Liver (tissue), 9 donors: ENCODE results near the gene MYO1C. TPM values are rescaled to one million over a fixed set of nuclear protein-coding genes. Genes with fewer than 3 reads are reported as not detected.

Experiments
- DNase-seq: peaks from one replicate; pipeline ENCODE4 v3.0.0-alpha.2; 2017; ENCODE audit warnings: low spot score
- H3K27ac ChIP-seq, 2 donors: one replicate each; pipeline ENCODE4 v1.7.0; 2013; ENCODE audit warnings: inconsistent platforms in 2 of 2, low read length in 2 of 2, control low read depth in 1 of 2, low read depth in 1 of 2, mild to moderate bottlenecking in 1 of 2
- H3K27me3 ChIP-seq, 4 donors: one replicate each; pipeline versions ENCODE4 v1.6.1 to v1.7.0; 2013; ENCODE audit warnings: low read length in 3 of 4, inconsistent platforms in 1 of 4, mild to moderate bottlenecking in 1 of 4, moderate library complexity in 1 of 4; ENCODE audit not compliant: control insufficient read depth in 4 of 4, insufficient read depth in 4 of 4
- H3K36me3 ChIP-seq, 4 donors: one replicate each; pipeline versions ENCODE4 v1.6.1 to v1.7.0; 2013; ENCODE audit warnings: low read length in 3 of 4, mild to moderate bottlenecking in 3 of 4, low read depth in 1 of 4, moderate library complexity in 1 of 4; ENCODE audit not compliant: control insufficient read depth in 4 of 4, insufficient read depth in 3 of 4
- H3K4me1 ChIP-seq, 4 donors: one replicate each; pipeline versions ENCODE4 v1.6.1 to v1.7.0; 2013; ENCODE audit warnings: low read length in 3 of 4, mild to moderate bottlenecking in 3 of 4, moderate library complexity in 1 of 4; ENCODE audit not compliant: control insufficient read depth in 4 of 4, insufficient read depth in 4 of 4
- H3K4me3 ChIP-seq, 3 donors: one replicate each; pipeline versions ENCODE4 v1.6.1 to v1.7.0; 2013; ENCODE audit warnings: low read length in 3 of 3, control low read depth in 1 of 3, low read depth in 1 of 3, mild to moderate bottlenecking in 1 of 3
- H3K9ac ChIP-seq, 2 donors: one replicate each; pipeline ENCODE4 v1.7.0; 2013; ENCODE audit warnings: low read length in 2 of 2, mild to moderate bottlenecking in 2 of 2, moderate library complexity in 2 of 2, control low read depth in 1 of 2, low read depth in 1 of 2
- H3K9me3 ChIP-seq, 4 donors: one replicate each; pipeline versions ENCODE4 v1.6.1 to v1.7.0; 2013; ENCODE audit warnings: low read length in 3 of 4; ENCODE audit not compliant: control insufficient read depth in 4 of 4
- EGR1 ChIP-seq, 2 donors: IDR thresholded peaks; 2 replicates each; pipeline ENCODE4 v1.6.1; 2016 to 2018; ENCODE audit warnings: antibody characterized with exemption in 2 of 2, low read depth in 2 of 2
- FOXA1 ChIP-seq: IDR thresholded peaks from 2 replicates; pipeline ENCODE4 v1.6.1; 2016; ENCODE audit warnings: antibody characterized with exemption
- FOXA2 ChIP-seq: IDR thresholded peaks from 2 replicates; pipeline ENCODE4 v1.6.1; 2016; ENCODE audit warnings: antibody characterized with exemption
- GABPA ChIP-seq, 2 donors: IDR thresholded peaks in 1 of 2; conservative IDR thresholded peaks in 1 of 2; 2 replicates each; pipeline ENCODE4 v1.6.1; 2016; ENCODE audit warnings: antibody characterized with exemption in 2 of 2, mild to moderate bottlenecking in 1 of 2, moderate library complexity in 1 of 2
- HNF4A ChIP-seq, 2 donors: conservative IDR thresholded peaks; 2 replicates each; pipeline ENCODE4 v1.6.1; 2016; ENCODE audit warnings: antibody characterized with exemption in 2 of 2, mild to moderate bottlenecking in 2 of 2
- HNF4G ChIP-seq: IDR thresholded peaks from 2 replicates; pipeline ENCODE4 v1.6.1; 2016; ENCODE audit warnings: antibody characterized with exemption
- JUND ChIP-seq, 2 donors: IDR thresholded peaks; 2 replicates each; pipeline ENCODE4 v1.6.1; 2016; ENCODE audit warnings: antibody characterized with exemption in 2 of 2
- NR2F2 ChIP-seq: IDR thresholded peaks from 2 replicates; pipeline ENCODE4 v1.6.1; 2016; ENCODE audit warnings: antibody characterized with exemption
- RAD21 ChIP-seq, 2 donors: IDR thresholded peaks; 2 replicates each; pipeline ENCODE4 v1.6.1; 2016; ENCODE audit warnings: antibody characterized with exemption in 2 of 2, mild to moderate bottlenecking in 2 of 2
- RXRA ChIP-seq, 2 donors: IDR thresholded peaks; 2 replicates each; pipeline ENCODE4 v1.6.1; 2017 to 2018; ENCODE audit warnings: antibody characterized with exemption in 2 of 2, mild to moderate bottlenecking in 1 of 2
- SP1 ChIP-seq: IDR thresholded peaks from 2 replicates; pipeline ENCODE4 v1.6.1; 2018; ENCODE audit warnings: antibody characterized with exemption, mild to moderate bottlenecking
- TAF1 ChIP-seq: conservative IDR thresholded peaks from 2 replicates; pipeline ENCODE4 v1.6.1; 2016; ENCODE audit warnings: antibody characterized with exemption, mild to moderate bottlenecking
- YY1 ChIP-seq: IDR thresholded peaks from 2 replicates; pipeline ENCODE4 v1.6.1; 2016; ENCODE audit warnings: antibody characterized with exemption, mild to moderate bottlenecking
- WGBS: extraction: QIAGEN DNeasy Blood & Tissue Kit; methylation state at CpG from one replicate; pipeline ENCODE4 v1.1.7; 2013; 5-methylcytosine and 5-hydroxymethylcytosine counted together
- polyA plus RNA-seq, 2 donors: library from polyadenylated mRNA; stranded (reverse) in 1 of 2; unstranded in 1 of 2; fragments of 200-250 nt in 1 of 2; fragments of >200 nt in 1 of 2; fragmentation: Nextera tagmentation in 1 of 2; extraction: Ambion mirVana in 1 of 2; gene quantifications; one replicate each; pipeline versions ENCODE4 v1.2.1 to v1.2.3, GENCODE V29; 2013 to 2015
- total RNA-seq, 2 donors: library from RNA; depleted of rRNA; stranded (reverse); fragments of >200 nt; gene quantifications; one replicate each; pipeline ENCODE4 v1.2.3, GENCODE V29; 2014
- TF ChIP-seq, protein P1 (sequence below): IDR thresholded peaks from 2 replicates; pipeline ENCODE4 v1.6.1; 2016; ENCODE audit warnings: antibody characterized with exemption
- TF ChIP-seq, protein P2 (sequence below): IDR thresholded peaks from 2 replicates; pipeline ENCODE4 v1.6.1; 2016; ENCODE audit warnings: antibody characterized with exemption, mild to moderate bottlenecking
- TF ChIP-seq, protein P3 (sequence below): IDR thresholded peaks from 2 replicates; pipeline ENCODE4 v1.6.1; 2016; ENCODE audit warnings: antibody characterized with exemption
- TF ChIP-seq, protein P4 (sequence below): fragments of 150-350 bp; IDR thresholded peaks from 2 replicates; pipeline ENCODE4 v1.5.1; 2017; ENCODE audit warnings: improper control_type of control experiment, low read depth, low read length; ENCODE audit not compliant: missing input control
- TF ChIP-seq, protein P5 (sequence below): IDR thresholded peaks from 2 replicates; pipeline ENCODE4 v1.6.1; 2016; ENCODE audit warnings: antibody characterized with exemption
- donor health status: healthy.
- donor health status: healthy.
- donor health status: healthy.
- donor health status: healthy.
- donor health status: healthy.

The MYO1C gene
- total and polyA plus RNA-seq, 4 donors: 20.3 to 61.7 (median 28.2) TPM

DNA sequence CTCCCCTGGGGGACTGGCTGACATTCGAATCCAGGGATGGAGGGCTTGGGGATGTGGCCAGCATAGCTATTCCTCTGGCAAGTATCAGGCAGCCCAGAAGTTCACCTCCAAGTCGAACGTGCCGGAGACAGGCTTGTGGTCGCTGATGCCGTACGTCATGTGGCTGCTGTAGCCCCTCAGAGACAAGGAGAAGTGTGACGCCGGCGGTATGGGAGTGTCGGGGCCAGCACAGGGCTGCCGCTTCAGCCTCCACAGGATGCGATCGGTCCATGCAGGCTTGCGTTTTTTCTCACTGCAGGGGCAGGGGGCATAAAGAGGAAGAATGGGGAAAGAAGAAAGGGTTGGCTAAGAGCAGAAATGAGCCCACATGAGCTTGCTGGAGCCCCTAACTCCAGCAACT, 5.3 kb upstream of the MYO1C start:
- DNase-seq: no peak
- TF ChIP-seq JUND (IDR thresholded peaks at IDR 0.05): no peak
- TF ChIP-seq, protein P1, sequence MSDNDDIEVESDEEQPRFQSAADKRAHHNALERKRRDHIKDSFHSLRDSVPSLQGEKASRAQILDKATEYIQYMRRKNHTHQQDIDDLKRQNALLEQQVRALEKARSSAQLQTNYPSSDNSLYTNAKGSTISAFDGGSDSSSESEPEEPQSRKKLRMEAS: no peak
- TF ChIP-seq RAD21 (IDR thresholded peaks at IDR 0.05): no peak
- TF ChIP-seq GABPA (IDR thresholded peaks at IDR 0.05 in 1 of 2, conservative IDR thresholded peaks at IDR 0.05 in 1 of 2): no peak
- no peak for TF ChIP-seq NR2F2
- TF ChIP-seq FOXA2: no peak
- TF ChIP-seq, protein P2, sequence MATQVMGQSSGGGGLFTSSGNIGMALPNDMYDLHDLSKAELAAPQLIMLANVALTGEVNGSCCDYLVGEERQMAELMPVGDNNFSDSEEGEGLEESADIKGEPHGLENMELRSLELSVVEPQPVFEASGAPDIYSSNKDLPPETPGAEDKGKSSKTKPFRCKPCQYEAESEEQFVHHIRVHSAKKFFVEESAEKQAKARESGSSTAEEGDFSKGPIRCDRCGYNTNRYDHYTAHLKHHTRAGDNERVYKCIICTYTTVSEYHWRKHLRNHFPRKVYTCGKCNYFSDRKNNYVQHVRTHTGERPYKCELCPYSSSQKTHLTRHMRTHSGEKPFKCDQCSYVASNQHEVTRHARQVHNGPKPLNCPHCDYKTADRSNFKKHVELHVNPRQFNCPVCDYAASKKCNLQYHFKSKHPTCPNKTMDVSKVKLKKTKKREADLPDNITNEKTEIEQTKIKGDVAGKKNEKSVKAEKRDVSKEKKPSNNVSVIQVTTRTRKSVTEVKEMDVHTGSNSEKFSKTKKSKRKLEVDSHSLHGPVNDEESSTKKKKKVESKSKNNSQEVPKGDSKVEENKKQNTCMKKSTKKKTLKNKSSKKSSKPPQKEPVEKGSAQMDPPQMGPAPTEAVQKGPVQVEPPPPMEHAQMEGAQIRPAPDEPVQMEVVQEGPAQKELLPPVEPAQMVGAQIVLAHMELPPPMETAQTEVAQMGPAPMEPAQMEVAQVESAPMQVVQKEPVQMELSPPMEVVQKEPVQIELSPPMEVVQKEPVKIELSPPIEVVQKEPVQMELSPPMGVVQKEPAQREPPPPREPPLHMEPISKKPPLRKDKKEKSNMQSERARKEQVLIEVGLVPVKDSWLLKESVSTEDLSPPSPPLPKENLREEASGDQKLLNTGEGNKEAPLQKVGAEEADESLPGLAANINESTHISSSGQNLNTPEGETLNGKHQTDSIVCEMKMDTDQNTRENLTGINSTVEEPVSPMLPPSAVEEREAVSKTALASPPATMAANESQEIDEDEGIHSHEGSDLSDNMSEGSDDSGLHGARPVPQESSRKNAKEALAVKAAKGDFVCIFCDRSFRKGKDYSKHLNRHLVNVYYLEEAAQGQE: no peak
- TF ChIP-seq YY1: no peak
- TF ChIP-seq TAF1: no peak
- no peak for TF ChIP-seq HNF4A (conservative IDR thresholded peaks at IDR 0.05)
- TF ChIP-seq RXRA (IDR thresholded peaks at IDR 0.05): no peak
- TF ChIP-seq FOXA1: no peak
- no peak for TF ChIP-seq EGR1 (IDR thresholded peaks at IDR 0.05; ENCODE audit: low read depth in 2 of 2)
- TF ChIP-seq, protein P3, sequence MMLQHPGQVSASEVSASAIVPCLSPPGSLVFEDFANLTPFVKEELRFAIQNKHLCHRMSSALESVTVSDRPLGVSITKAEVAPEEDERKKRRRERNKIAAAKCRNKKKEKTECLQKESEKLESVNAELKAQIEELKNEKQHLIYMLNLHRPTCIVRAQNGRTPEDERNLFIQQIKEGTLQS: no peak
- no peak for TF ChIP-seq SP1
- TF ChIP-seq, protein P4, sequence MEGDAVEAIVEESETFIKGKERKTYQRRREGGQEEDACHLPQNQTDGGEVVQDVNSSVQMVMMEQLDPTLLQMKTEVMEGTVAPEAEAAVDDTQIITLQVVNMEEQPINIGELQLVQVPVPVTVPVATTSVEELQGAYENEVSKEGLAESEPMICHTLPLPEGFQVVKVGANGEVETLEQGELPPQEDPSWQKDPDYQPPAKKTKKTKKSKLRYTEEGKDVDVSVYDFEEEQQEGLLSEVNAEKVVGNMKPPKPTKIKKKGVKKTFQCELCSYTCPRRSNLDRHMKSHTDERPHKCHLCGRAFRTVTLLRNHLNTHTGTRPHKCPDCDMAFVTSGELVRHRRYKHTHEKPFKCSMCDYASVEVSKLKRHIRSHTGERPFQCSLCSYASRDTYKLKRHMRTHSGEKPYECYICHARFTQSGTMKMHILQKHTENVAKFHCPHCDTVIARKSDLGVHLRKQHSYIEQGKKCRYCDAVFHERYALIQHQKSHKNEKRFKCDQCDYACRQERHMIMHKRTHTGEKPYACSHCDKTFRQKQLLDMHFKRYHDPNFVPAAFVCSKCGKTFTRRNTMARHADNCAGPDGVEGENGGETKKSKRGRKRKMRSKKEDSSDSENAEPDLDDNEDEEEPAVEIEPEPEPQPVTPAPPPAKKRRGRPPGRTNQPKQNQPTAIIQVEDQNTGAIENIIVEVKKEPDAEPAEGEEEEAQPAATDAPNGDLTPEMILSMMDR: no peak
- TF ChIP-seq, protein P5, sequence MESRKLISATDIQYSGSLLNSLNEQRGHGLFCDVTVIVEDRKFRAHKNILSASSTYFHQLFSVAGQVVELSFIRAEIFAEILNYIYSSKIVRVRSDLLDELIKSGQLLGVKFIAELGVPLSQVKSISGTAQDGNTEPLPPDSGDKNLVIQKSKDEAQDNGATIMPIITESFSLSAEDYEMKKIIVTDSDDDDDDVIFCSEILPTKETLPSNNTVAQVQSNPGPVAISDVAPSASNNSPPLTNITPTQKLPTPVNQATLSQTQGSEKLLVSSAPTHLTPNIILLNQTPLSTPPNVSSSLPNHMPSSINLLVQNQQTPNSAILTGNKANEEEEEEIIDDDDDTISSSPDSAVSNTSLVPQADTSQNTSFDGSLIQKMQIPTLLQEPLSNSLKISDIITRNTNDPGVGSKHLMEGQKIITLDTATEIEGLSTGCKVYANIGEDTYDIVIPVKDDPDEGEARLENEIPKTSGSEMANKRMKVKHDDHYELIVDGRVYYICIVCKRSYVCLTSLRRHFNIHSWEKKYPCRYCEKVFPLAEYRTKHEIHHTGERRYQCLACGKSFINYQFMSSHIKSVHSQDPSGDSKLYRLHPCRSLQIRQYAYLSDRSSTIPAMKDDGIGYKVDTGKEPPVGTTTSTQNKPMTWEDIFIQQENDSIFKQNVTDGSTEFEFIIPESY: no peak
- no peak for TF ChIP-seq HNF4G
- H3K4me1 ChIP-seq: no peaks in the 10 kb centered on the region
- no peak overlapping the region for H3K4me3 ChIP-seq
- H3K36me3 ChIP-seq: peaks cover 1 to 30% (median 19%) of the 10 kb centered on the region in 4 donors
- 92% methylated on average over 15 of the region's 15 CpGs for WGBS
- H3K9ac ChIP-seq: no peak overlapping the region
- no peaks in the 10 kb centered on the region for H3K27me3 ChIP-seq
- H3K9me3 ChIP-seq: no peaks in the 10 kb centered on the region
- no peak overlapping the region for H3K27ac ChIP-seq
